GM23248 (cell line): ENCODE measurements around the gene CUL1. TPM values are rescaled to one million over a fixed set of nuclear protein-coding genes. Genes with fewer than 3 reads are reported as not detected.

Source experiments
- DNase-seq: peaks from one replicate; pipeline ENCODE4 v3.0.0-alpha.2; 2015
- H2AFZ ChIP-seq: fragments of 200-600 bp; sonication (generic); 2 replicates; pipeline ENCODE4 v1.6.1; 2016; ENCODE audit warnings: antibody characterized with exemption
- H3F3A ChIP-seq: fragments of 200-600 bp; sonication (generic); 2 replicates; pipeline ENCODE4 v1.6.1; 2016; ENCODE audit warnings: mild to moderate bottlenecking, antibody characterized with exemption, mixed run types; ENCODE audit not compliant: insufficient read depth
- H3K27ac ChIP-seq: fragments of 200-600 bp; sonication (generic); 2 replicates; pipeline ENCODE4 v1.5.1; 2016; ENCODE audit warnings: mild to moderate bottlenecking
- H3K27me3 ChIP-seq: fragments of 200-600 bp; sonication (generic); replicated peaks from 2 replicates; pipeline ENCODE4 v1.6.1; 2016; ENCODE audit warnings: mild to moderate bottlenecking; ENCODE audit not compliant: insufficient read depth
- H3K36me3 ChIP-seq: fragments of 200-600 bp; sonication (generic); 2 replicates; pipeline ENCODE4 v1.6.1; 2016; ENCODE audit warnings: low read depth, mild to moderate bottlenecking
- H3K4me1 ChIP-seq: fragments of 200-600 bp; sonication (generic); 2 replicates; pipeline ENCODE4 v1.6.1; 2016; ENCODE audit warnings: mild to moderate bottlenecking; ENCODE audit not compliant: insufficient read depth
- H3K4me2 ChIP-seq: fragments of 200-600 bp; sonication (generic); one replicate; pipeline ENCODE4 v1.6.1; 2016; ENCODE audit warnings: mild to moderate bottlenecking; ENCODE audit not compliant: unreplicated experiment
- H3K4me3 ChIP-seq: fragments of 200-600 bp; sonication (generic); 2 replicates; pipeline ENCODE4 v1.5.1; 2016; ENCODE audit warnings: mild to moderate bottlenecking
- H3K79me2 ChIP-seq: fragments of 200-600 bp; sonication (generic); 2 replicates; pipeline ENCODE4 v1.6.1; 2016; ENCODE audit warnings: mild to moderate bottlenecking; ENCODE audit not compliant: insufficient read depth
- H3K9ac ChIP-seq: fragments of 200-600 bp; sonication (generic); 2 replicates; pipeline ENCODE4 v1.6.1; 2016; ENCODE audit warnings: mild to moderate bottlenecking
- H3K9me2 ChIP-seq: fragments of 200-600 bp; sonication (generic); 2 replicates; pipeline ENCODE4 v1.6.1; 2016; ENCODE audit warnings: mixed run types, mild to moderate bottlenecking, moderate library complexity; ENCODE audit not compliant: insufficient read depth
- H3K9me3 ChIP-seq: fragments of 200-600 bp; sonication (generic); one replicate; pipeline ENCODE4 v1.6.1; 2017; ENCODE audit warnings: low read depth
- H4K20me1 ChIP-seq: fragments of 200-600 bp; sonication (generic); 2 replicates; pipeline ENCODE4 v1.6.0; 2016; ENCODE audit not compliant: insufficient read depth
- EZH2 ChIP-seq: fragments of 200-600 bp; sonication (generic); IDR thresholded peaks from 2 replicates; pipeline ENCODE4 v1.6.1; 2018; ENCODE audit warnings: antibody characterized with exemption, mild to moderate bottlenecking; ENCODE audit not compliant: insufficient read depth, poor library complexity, severe bottlenecking
- EZH2phosphoT487 ChIP-seq: fragments of 200-600 bp; sonication (generic); IDR thresholded peaks from 2 replicates; pipeline ENCODE4 v1.6.1; 2018; ENCODE audit warnings: antibody characterized with exemption, moderate library complexity, mild to moderate bottlenecking, low read depth; ENCODE audit not compliant: insufficient read depth
- WGBS, 2 experiments: methylation state at CpG; one replicate each; pipeline ENCODE4 v1.1.6; 2015 to 2017; ENCODE audit warnings: low lambda C conversion rate in 2 of 2, low coverage in 1 of 2; ENCODE audit errors: missing lambda C conversion rate in 2 of 2; 5-methylcytosine and 5-hydroxymethylcytosine counted together
- in situ Hi-C: fragments of 300-500 bp; cut with MboI; formaldehyde crosslinking; loops from 2 replicates; pipeline ENCODE4 v1.15.0; 2020
- polyA plus RNA-seq: library from polyadenylated mRNA; unstranded; fragments of >200 nt; fragmentation: Nextera tagmentation; extraction: Ambion mirVana; gene quantifications from 2 replicates; pipeline ENCODE4 v1.2.1, GENCODE V29; 2016
- total RNA-seq: library from RNA; depleted of rRNA; stranded (reverse); fragments of >200 nt; shearing (Covaris generic); gene quantifications from 2 replicates; pipeline ENCODE4 v1.2.3, GENCODE V29; 2014

The CUL1 gene
- total and polyA plus RNA-seq, 2 experiments from 2014 or later = 49.1 to 52.6 TPM

DNA sequence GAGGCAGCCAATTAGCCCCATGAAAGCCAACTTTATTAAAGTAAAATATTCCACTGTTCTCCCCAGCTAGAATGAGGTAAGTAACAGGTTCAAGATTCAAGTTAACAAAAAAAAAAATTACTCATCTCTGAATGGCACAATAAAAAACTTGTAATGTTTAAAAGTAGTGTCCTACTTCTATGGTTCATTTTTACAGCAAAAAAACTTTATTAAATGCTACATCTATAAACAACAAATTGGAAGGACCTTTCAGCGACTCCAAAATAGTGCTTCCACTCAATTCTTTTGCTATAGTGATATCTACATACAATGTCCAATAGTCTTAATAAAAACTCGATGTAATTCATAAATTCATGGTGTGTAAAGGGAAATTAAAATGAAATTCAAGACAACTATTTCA is 126.2 kb downstream of the CUL1 start:
- H3K4me2 ChIP-seq = no peak overlapping the region
- 98 to 99% methylated on average over 2 of the region's 2 CpGs for WGBS, 2 experiments
- H3K9me2 ChIP-seq = no peaks in the 10 kb centered on the region
- no peak overlapping the region for H3K9ac ChIP-seq
- no peaks in the 10 kb centered on the region for H3K9me3 ChIP-seq
- peaks cover 14% of the 10 kb centered on the region for H3K4me1 ChIP-seq
- H3F3A ChIP-seq = peaks cover 8% of the 10 kb centered on the region; the same call in 1 of the 2 replicates
- no peak overlapping the region for H2AFZ ChIP-seq
- H3K27ac ChIP-seq = no peak overlapping the region
- no peak overlapping the region for H3K4me3 ChIP-seq
- TF ChIP-seq EZH2 = no peak
- no peak for TF ChIP-seq EZH2phosphoT487
- in situ Hi-C loops = no loop called here
- DNase-seq = no peak
- no peaks in the 10 kb centered on the region for H3K36me3 ChIP-seq
- no peaks in the 10 kb centered on the region for H4K20me1 ChIP-seq
- H3K79me2 ChIP-seq = 0 out of 2 replicates have a peak, but pooled peaks cover 3% of the 10 kb centered on the region
- no peaks in the 10 kb centered on the region for H3K27me3 ChIP-seq

DNA sequence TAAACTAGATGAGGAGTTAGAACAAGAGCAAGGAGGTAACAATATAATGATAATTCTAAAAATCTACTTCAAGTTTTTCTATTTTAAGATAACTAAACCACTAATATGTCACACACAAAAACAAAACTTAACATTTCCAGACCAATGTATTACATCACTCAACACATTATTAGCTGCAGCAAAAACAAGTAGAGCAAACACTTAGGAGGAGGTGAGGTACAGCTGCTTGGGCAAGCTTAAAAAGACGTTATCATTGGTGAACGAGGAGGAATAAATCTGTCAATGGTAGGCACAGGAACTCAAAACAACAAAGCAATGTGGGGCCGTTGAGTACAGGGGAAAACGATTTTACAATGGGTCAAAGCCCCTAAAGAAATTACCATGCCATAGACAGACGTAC is 126.6 kb downstream of the CUL1 start:
- Histone ChIP-seq H3K27me3 (no peaks in the 10 kb centered on the region), H3K4me3 (no peak overlapping the region), H3K79me2 (0 out of 2 replicates have a peak, but pooled peaks cover 3% of the 10 kb centered on the region), H3K9me3 (no peaks in the 10 kb centered on the region), H2AFZ (no peak overlapping the region), H4K20me1 (no peaks in the 10 kb centered on the region), H3K9ac (no peak overlapping the region), H3K27ac (no peak overlapping the region), H3F3A (peaks cover 4% of the 10 kb centered on the region; the same call in 1 of the 2 replicates), H3K4me2 (no peak overlapping the region), H3K36me3 (no peaks in the 10 kb centered on the region), H3K9me2 (no peaks in the 10 kb centered on the region), H3K4me1 (peaks cover 9% of the 10 kb centered on the region)
- TF ChIP-seq EZH2 (no peak), EZH2phosphoT487 (no peak)
- DNase-seq = no peak
- 76 to 79% methylated on average over 5 of the region's 5 CpGs for WGBS, 2 experiments
- in situ Hi-C loops = no loop called here

GRCh38 chr7:148828965-148829364 is 130.3 kb downstream of the CUL1 start:
- Histone ChIP-seq H3K27ac (no peak overlapping the region), H3K9me2 (no peaks in the 10 kb centered on the region), H3K36me3 (no peaks in the 10 kb centered on the region), H3F3A (no peaks in the 10 kb centered on the region), H3K4me2 (no peak overlapping the region), H3K79me2 (peaks cover 9% of the 10 kb centered on the region), H3K4me1 (no peaks in the 10 kb centered on the region), H4K20me1 (no peaks in the 10 kb centered on the region), H3K27me3 (no peaks in the 10 kb centered on the region), H3K4me3 (no peak overlapping the region), H3K9me3 (no peaks in the 10 kb centered on the region), H2AFZ (no peak overlapping the region), H3K9ac (no peak overlapping the region)
- no peak for DNase-seq
- TF ChIP-seq EZH2phosphoT487 (no peak), EZH2 (no peak)
- in situ Hi-C loops = no loop called here
- WGBS, 2 experiments = 91 to 96% methylated on average over 1 of the region's 1 CpG

- no peaks in the 10 kb centered on the region for H3K27me3 ChIP-seq
- H3F3A ChIP-seq = no peaks in the 10 kb centered on the region
- H3K9me3 ChIP-seq = no peaks in the 10 kb centered on the region
- H3K4me1 ChIP-seq = no peaks in the 10 kb centered on the region
- in situ Hi-C loops = no loop called here
- no peak for TF ChIP-seq EZH2phosphoT487
- TF ChIP-seq EZH2 = no peak
- H4K20me1 ChIP-seq = no peaks in the 10 kb centered on the region
- H2AFZ ChIP-seq = no peak overlapping the region
- H3K4me3 ChIP-seq = no peak overlapping the region
- WGBS, 2 experiments = 93 to 95% methylated on average over 5 of the region's 5 CpGs
- H3K4me2 ChIP-seq = no peak overlapping the region
- H3K27ac ChIP-seq = no peak overlapping the region
- H3K79me2 ChIP-seq = peaks cover 27% of the 10 kb centered on the region
- H3K36me3 ChIP-seq = 0 out of 2 replicates have a peak, but pooled peaks cover under 1% of the 10 kb centered on the region
- no peak for DNase-seq
- no peaks in the 10 kb centered on the region for H3K9me2 ChIP-seq
- no peak overlapping the region for H3K9ac ChIP-seq
Measured at GRCh38 chr7:148830897-148831692, 132.4 kb downstream of the CUL1 start.
